GM12891 (cell line): ENCODE measurements around the gene RPUSD4.

Experiments
- POLR2A ChIP-seq: IDR thresholded peaks from 2 replicates; pipeline ENCODE4 v1.6.1; 2011; ENCODE audit warnings: low read depth, low read length, control low read depth
- POLR2AphosphoS5 ChIP-seq: IDR thresholded peaks from 2 replicates; pipeline ENCODE4 v1.6.1; 2011; ENCODE audit warnings: low read depth, low read length, control low read depth
- SPI1 ChIP-seq: IDR thresholded peaks from 2 replicates; pipeline ENCODE4 v1.6.1; 2011; ENCODE audit warnings: low read depth, low read length, control low read depth

- no peak for TF ChIP-seq POLR2A
- no peak for TF ChIP-seq SPI1
- TF ChIP-seq POLR2AphosphoS5 = no peak
These were observed 36.6 kb downstream of the RPUSD4 start for GRCh38 chr11:126174816-126175215.
